Osteoblast (primary cell): ENCODE measurements around the gene LPCAT1. TPM values are rescaled to one million over a fixed set of nuclear protein-coding genes. Genes with fewer than 3 reads are reported as not detected.
A peak's percentile ranks its signal among the peaks of the same experiment; 100 is the strongest.

Experiments used
- DNase-seq: peaks from one replicate; pipeline ENCODE4 v3.0.0; 2011; ENCODE audit warnings: low spot score, mixed read lengths; ENCODE audit not compliant: insufficient read length; ENCODE audit errors: missing footprints
- H2AFZ ChIP-seq: 2 replicates; pipeline ENCODE4 v1.6.0; 2011; ENCODE audit warnings: mild to moderate bottlenecking, low read length
- H3K27ac ChIP-seq: 2 replicates; pipeline ENCODE4 v1.5.1; 2011; ENCODE audit warnings: mild to moderate bottlenecking, low read depth, low read length, moderate library complexity
- H3K27me3 ChIP-seq: 2 replicates; pipeline ENCODE4 v1.6.0; 2012; ENCODE audit warnings: mild to moderate bottlenecking, control low read depth, inconsistent platforms, low read length, moderate library complexity; ENCODE audit not compliant: insufficient read depth
- H3K36me3 ChIP-seq: 2 replicates; pipeline ENCODE4 v1.5.1; 2011; ENCODE audit warnings: mild to moderate bottlenecking, low read length, control low read depth, moderate library complexity; ENCODE audit not compliant: insufficient read depth
- H3K4me1 ChIP-seq: 2 replicates; pipeline ENCODE4 v1.5.1; 2011; ENCODE audit warnings: mild to moderate bottlenecking, low read length, control low read depth, moderate library complexity; ENCODE audit not compliant: insufficient read depth
- H3K4me2 ChIP-seq: 2 replicates; pipeline ENCODE4 v1.6.0; 2011; ENCODE audit warnings: mild to moderate bottlenecking, low read length; ENCODE audit not compliant: insufficient read depth
- H3K4me3 ChIP-seq: fragments of 200-600 bp; sonication (generic); 3 replicates; pipeline ENCODE4 v1.5.1; 2012; ENCODE audit warnings: mild to moderate bottlenecking, low read length, inconsistent platforms; ENCODE audit not compliant: insufficient read depth
- H3K79me2 ChIP-seq: 2 replicates; pipeline ENCODE4 v1.6.0; 2012; ENCODE audit warnings: mild to moderate bottlenecking, low read length, control low read depth, inconsistent platforms; ENCODE audit not compliant: insufficient read depth
- H3K9me3 ChIP-seq: 2 replicates; pipeline ENCODE4 v1.5.1; 2011; ENCODE audit warnings: low read depth, low read length, control low read depth
- H4K20me1 ChIP-seq: 2 replicates; pipeline ENCODE4 v1.6.0; 2012; ENCODE audit warnings: mild to moderate bottlenecking, low read length, control low read depth; ENCODE audit not compliant: insufficient read depth
- total RNA-seq: library from RNA; depleted of rRNA; stranded (reverse); fragments of >200 nt; gene quantifications from 2 replicates; pipeline ENCODE4 v1.2.3, GENCODE V29; 2012
- TF ChIP-seq, protein P1 (sequence below): IDR thresholded peaks from 2 replicates; pipeline ENCODE4 v1.5.1; 2011; ENCODE audit warnings: mild to moderate bottlenecking, low read depth, low read length, moderate library complexity; ENCODE audit errors: extremely low read depth

LPCAT1 gene
- total RNA-seq, 1 donor = 11.6 TPM

GRCh38 chr5:1538276-1538675 lies 14.5 kb upstream of the LPCAT1 start:
- Histone ChIP-seq H3K27ac (no peak overlapping the region), H3K4me2 (no peak overlapping the region), H3K27me3 (peaks cover 21% of the 10 kb centered on the region), H3K4me1 (peaks cover 10% of the 10 kb centered on the region), H3K9me3 (no peaks in the 10 kb centered on the region), H2AFZ (no peak overlapping the region), H3K36me3 (no peaks in the 10 kb centered on the region), H3K4me3 (no peak overlapping the region), H3K79me2 (no peaks in the 10 kb centered on the region), H4K20me1 (no peaks in the 10 kb centered on the region)
- TF ChIP-seq, protein P1, sequence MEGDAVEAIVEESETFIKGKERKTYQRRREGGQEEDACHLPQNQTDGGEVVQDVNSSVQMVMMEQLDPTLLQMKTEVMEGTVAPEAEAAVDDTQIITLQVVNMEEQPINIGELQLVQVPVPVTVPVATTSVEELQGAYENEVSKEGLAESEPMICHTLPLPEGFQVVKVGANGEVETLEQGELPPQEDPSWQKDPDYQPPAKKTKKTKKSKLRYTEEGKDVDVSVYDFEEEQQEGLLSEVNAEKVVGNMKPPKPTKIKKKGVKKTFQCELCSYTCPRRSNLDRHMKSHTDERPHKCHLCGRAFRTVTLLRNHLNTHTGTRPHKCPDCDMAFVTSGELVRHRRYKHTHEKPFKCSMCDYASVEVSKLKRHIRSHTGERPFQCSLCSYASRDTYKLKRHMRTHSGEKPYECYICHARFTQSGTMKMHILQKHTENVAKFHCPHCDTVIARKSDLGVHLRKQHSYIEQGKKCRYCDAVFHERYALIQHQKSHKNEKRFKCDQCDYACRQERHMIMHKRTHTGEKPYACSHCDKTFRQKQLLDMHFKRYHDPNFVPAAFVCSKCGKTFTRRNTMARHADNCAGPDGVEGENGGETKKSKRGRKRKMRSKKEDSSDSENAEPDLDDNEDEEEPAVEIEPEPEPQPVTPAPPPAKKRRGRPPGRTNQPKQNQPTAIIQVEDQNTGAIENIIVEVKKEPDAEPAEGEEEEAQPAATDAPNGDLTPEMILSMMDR = no peak
- DNase-seq = peak; percentile 17

GRCh38 chr5:1537603-1538154 lies 13.9 kb upstream of the LPCAT1 start:
- H3K4me3 ChIP-seq = no peak overlapping the region
- no peaks in the 10 kb centered on the region for H3K36me3 ChIP-seq
- no peak overlapping the region for H2AFZ ChIP-seq
- H4K20me1 ChIP-seq = no peaks in the 10 kb centered on the region
- DNase-seq = no peak
- no peaks in the 10 kb centered on the region for H3K9me3 ChIP-seq
- no peak overlapping the region for H3K27ac ChIP-seq
- TF ChIP-seq, protein P1 = no peak
- H3K4me2 ChIP-seq = no peak overlapping the region
- H3K79me2 ChIP-seq = no peaks in the 10 kb centered on the region
- H3K27me3 ChIP-seq = peaks cover 27% of the 10 kb centered on the region
- H3K4me1 ChIP-seq = peaks cover 8% of the 10 kb centered on the region

DNA sequence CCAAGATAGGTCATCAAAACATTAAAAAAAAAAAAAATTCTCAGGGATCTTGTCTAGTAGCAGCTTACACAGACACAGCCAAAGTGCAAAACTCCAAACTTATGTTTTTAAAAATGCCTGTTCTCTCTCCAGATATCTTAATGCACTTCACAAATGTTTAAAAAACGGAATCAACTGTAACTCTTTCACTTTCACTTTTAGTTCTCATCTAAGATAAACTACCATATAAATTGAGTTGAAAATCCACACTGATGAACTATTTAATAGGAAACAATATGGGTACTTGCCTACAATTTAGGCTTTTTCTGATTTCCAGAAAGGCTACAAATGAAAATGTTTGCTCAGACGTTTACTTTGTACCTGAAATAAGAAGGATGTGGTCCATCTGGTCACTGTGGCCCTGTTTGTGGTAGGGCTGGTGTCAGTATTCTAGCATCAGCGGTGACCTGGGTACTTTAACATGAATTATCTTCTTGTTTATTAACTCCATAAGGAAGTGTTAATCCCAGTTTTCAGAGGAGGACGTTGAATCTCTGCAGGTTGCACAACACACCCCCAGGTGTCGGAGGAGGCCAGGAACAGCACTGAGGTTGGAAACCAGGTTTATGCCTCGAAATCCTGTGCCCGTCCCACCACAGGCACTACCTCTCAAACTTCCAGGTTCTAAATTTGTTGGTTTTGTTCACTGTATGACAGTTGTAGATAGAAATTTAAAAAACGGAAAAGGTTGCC lies 13.3 kb upstream of the LPCAT1 start:
- Histone ChIP-seq H3K4me1 (peaks cover 7% of the 10 kb centered on the region), H3K27me3 (peaks cover 33% of the 10 kb centered on the region), H4K20me1 (no peaks in the 10 kb centered on the region), H3K4me3 (peak overlapping the region; percentile 39), H3K36me3 (no peaks in the 10 kb centered on the region), H3K4me2 (peak overlapping the region; percentile 75), H3K27ac (no peak overlapping the region), H2AFZ (peak overlapping the region; percentile 75), H3K79me2 (no peaks in the 10 kb centered on the region), H3K9me3 (no peaks in the 10 kb centered on the region)
- TF ChIP-seq, protein P1 = no peak
- peak; percentile 49 for DNase-seq

GRCh38 chr5:1536322-1536845 lies 12.6 kb upstream of the LPCAT1 start:
- Histone ChIP-seq H3K27me3 (peaks cover 37% of the 10 kb centered on the region), H3K79me2 (no peaks in the 10 kb centered on the region)
- peak; percentile 80 for DNase-seq

More at GRCh38 chr5:1536322-1536845, 12.6 kb upstream of the LPCAT1 start:
- H4K20me1 ChIP-seq = no peaks in the 10 kb centered on the region
- H2AFZ ChIP-seq = peak overlapping the region; percentile 75
- H3K4me3 ChIP-seq = peak overlapping the region; percentile 39
- H3K9me3 ChIP-seq = no peaks in the 10 kb centered on the region
- peaks cover 7% of the 10 kb centered on the region for H3K4me1 ChIP-seq
- H3K27ac ChIP-seq = no peak overlapping the region
- H3K4me2 ChIP-seq = peak overlapping the region; percentile 75
- TF ChIP-seq, protein P1 = no peak
- no peaks in the 10 kb centered on the region for H3K36me3 ChIP-seq
